ENCODE results near the gene ZFYVE9.

ZFYVE9 gene

GRCh38 chr1:52259886-52260285 lies 118.0 kb downstream of the ZFYVE9 start:
- DNase-seq = no peak

GRCh38 chr1:52263153-52263910 lies 121.4 kb downstream of the ZFYVE9 start:
- no peak for DNase-seq

- no peak for DNase-seq
Measured at GRCh38 chr1:52264530-52265115, 122.7 kb downstream of the ZFYVE9 start.

- no peak for DNase-seq
Measured at GRCh38 chr1:52266507-52266906, 124.6 kb downstream of the ZFYVE9 start.

- DNase-seq = no peak
Measured at GRCh38 chr1:52268372-52268771, 126.5 kb downstream of the ZFYVE9 start.

GRCh38 chr1:52281518-52281917 lies 139.6 kb downstream of the ZFYVE9 start:
- DNase-seq = no peak

- no peak for DNase-seq
Measured at GRCh38 chr1:52288286-52288685, 146.4 kb downstream of the ZFYVE9 start.

GRCh38 chr1:52294580-52294979 lies 152.7 kb downstream of the ZFYVE9 start:
- no peak for DNase-seq

- DNase-seq = no peak
Measured at GRCh38 chr1:52296345-52296744, 154.5 kb downstream of the ZFYVE9 start.

GRCh38 chr1:52305417-52306226 lies 163.7 kb downstream of the ZFYVE9 start:
- no peak for DNase-seq

GRCh38 chr1:52306227-52307006 lies 164.5 kb downstream of the ZFYVE9 start:
- DNase-seq = no peak

GRCh38 chr1:52321061-52321460 lies 179.2 kb downstream of the ZFYVE9 start:
- no peak for DNase-seq

GRCh38 chr1:52323731-52324130 lies 181.8 kb downstream of the ZFYVE9 start:
- DNase-seq = no peak

GRCh38 chr1:52325786-52326185 lies 183.9 kb downstream of the ZFYVE9 start:
- no peak for DNase-seq

- no peak for DNase-seq
Measured at GRCh38 chr1:52328615-52329014, 186.7 kb downstream of the ZFYVE9 start.

GRCh38 chr1:52332411-52332810 lies 190.5 kb downstream of the ZFYVE9 start:
- no peak for DNase-seq

GRCh38 chr1:52334906-52335528 lies 193.1 kb downstream of the ZFYVE9 start:
- DNase-seq = no peak

GRCh38 chr1:52337439-52337838 lies 195.6 kb downstream of the ZFYVE9 start:
- DNase-seq = no peak

- DNase-seq = no peak
Measured at GRCh38 chr1:52341655-52342260, 199.9 kb downstream of the ZFYVE9 start.

GRCh38 chr1:52343979-52344378 lies 202.1 kb downstream of the ZFYVE9 start:
- no peak for DNase-seq

GRCh38 chr1:52345252-52345651 lies 203.4 kb downstream of the ZFYVE9 start:
- DNase-seq = no peak

- no peak for DNase-seq
Measured at GRCh38 chr1:52346653-52347052, 204.8 kb downstream of the ZFYVE9 start.
